ENCODE measurements around the gene HIPK3. TPM values are rescaled to one million over a fixed set of nuclear protein-coding genes. Genes with fewer than 3 reads are reported as not detected.

The HIPK3 gene
- total and polyA plus RNA-seq, 2 experiments from 2014 or later = 5.5 to 29.8 TPM

- no peak overlapping the region for H3K4me3 ChIP-seq
- H3K27ac Mint-ChIP-seq = no peak overlapping the region
- no peak overlapping the region for H2AFZ ChIP-seq
- H3K79me2 ChIP-seq (replicated peaks; ENCODE audit: insufficient read depth) = no peaks in the 10 kb centered on the region
- H3K9me2 ChIP-seq (ENCODE audit: insufficient read depth) = no peaks in the 10 kb centered on the region
- no peak overlapping the region for H3K4me3 Mint-ChIP-seq
- DNase-seq (ENCODE audit: low spot score) (no peak), ATAC-seq (no peak)
- H4K20me1 ChIP-seq (replicated peaks; ENCODE audit: insufficient read depth) = no peaks in the 10 kb centered on the region
- no peak for TF ChIP-seq ETS1 (IDR thresholded peaks at IDR 0.05)
- no peak for TF ChIP-seq ZNF462 (CRISPR knock-in tag; IDR thresholded peaks at IDR 0.05)
- TF ChIP-seq POLR2AphosphoS5 (IDR thresholded peaks at IDR 0.05; ENCODE audit: low read depth) = no peak
- TF ChIP-seq ZNF331 (CRISPR knock-in tag; IDR thresholded peaks at IDR 0.05; ENCODE audit: low read depth) = no peak
- TF ChIP-seq JUNB (IDR thresholded peaks at IDR 0.05; ENCODE audit: unreplicated experiment) = no peak
- no peak for TF ChIP-seq STAT1 (IDR thresholded peaks at IDR 0.05; ENCODE audit: unreplicated experiment)
- no peak for TF ChIP-seq REST (IDR thresholded peaks at IDR 0.05; ENCODE audit: unreplicated experiment)
- TF ChIP-seq NANOG (IDR thresholded peaks at IDR 0.05; ENCODE audit: borderline replicate concordance) = no peak
- TF ChIP-seq EZH2 (IDR thresholded peaks at IDR 0.05; ENCODE audit: low read depth, unreplicated experiment) = no peak
- TF ChIP-seq ZNF114 (CRISPR knock-in tag; IDR thresholded peaks at IDR 0.05) = no peak
- TF ChIP-seq CTCF (conservative IDR thresholded peaks at IDR 0.05; ENCODE audit: low read depth in 2 of 2) = no peak
- no peak overlapping the region for H3K27ac ChIP-seq (ENCODE audit: low read depth)
- no peaks in the 10 kb centered on the region for H3K4me1 Mint-ChIP-seq
- peaks cover 2% of the 10 kb centered on the region for H3K27me3 Mint-ChIP-seq (ENCODE audit: insufficient read depth, low read depth, poor library complexity)
- H3K27me3 ChIP-seq (ENCODE audit: insufficient read depth) = no peaks in the 10 kb centered on the region
- H3K36me3 Mint-ChIP-seq (ENCODE audit: low read depth) = no peaks in the 10 kb centered on the region
- no peaks in the 10 kb centered on the region for H3K4me1 ChIP-seq (ENCODE audit: insufficient read depth)
- H3K9me3 Mint-ChIP-seq = no peaks in the 10 kb centered on the region
- no peaks in the 10 kb centered on the region for H3F3A ChIP-seq (replicated peaks; ENCODE audit: low read depth)
- no peak overlapping the region for H3K4me2 ChIP-seq
- no peaks in the 10 kb centered on the region for H3K36me3 ChIP-seq (ENCODE audit: insufficient read depth)
Observed at GRCh38 chr11:33399421-33399820, 142.2 kb downstream of the HIPK3 start.
